ENCODE measurements around the gene MYBPHL. TPM values are rescaled to one million over a fixed set of nuclear protein-coding genes. Genes with fewer than 3 reads are reported as not detected.

The MYBPHL gene
- total and polyA plus RNA-seq, 2 donors (not counting 1 experiment from before 2014, with no cell fraction given): not detected

- Histone ChIP-seq H3K27ac (ENCODE audit: insufficient read depth, low read length) (no peak overlapping the region), H3K27me3 (ENCODE audit: control insufficient read depth, insufficient read depth, low read length) (peaks cover 2% of the 10 kb centered on the region), H3K4me1 (ENCODE audit: control insufficient read depth, extremely low read depth, insufficient read depth, low read length) (peaks cover 8% of the 10 kb centered on the region), H3K4me3 (replicated peaks in 1 of 4; ENCODE audit: control extremely low read depth in 1 of 4, insufficient read depth in 1 of 4, low read depth in 3 of 4, low read length in 4 of 4) (no peak overlapping the region), H2AFZ (ENCODE audit: low read length) (no peak overlapping the region), H3K4me2 (ENCODE audit: extremely low read depth, insufficient read depth, low read length) (no peak overlapping the region), H4K20me1 (ENCODE audit: control insufficient read depth, extremely low read depth, insufficient read depth, low read length) (no peaks in the 10 kb centered on the region), H3K9me3 (ENCODE audit: control insufficient read depth, insufficient read depth, low read depth, low read length) (no peaks in the 10 kb centered on the region), H3K79me2 (ENCODE audit: control insufficient read depth, insufficient read depth, low read length) (no peaks in the 10 kb centered on the region), H3K36me3 (ENCODE audit: control insufficient read depth, insufficient read depth, low read length) (no peaks in the 10 kb centered on the region), H3K9ac (ENCODE audit: insufficient read depth, low read length) (no peak overlapping the region)
- DNase-seq (ENCODE audit: low read depth in 2 of 2): no peak
- no peak for TF ChIP-seq EZH2 (IDR thresholded peaks at IDR 0.05; ENCODE audit: low read length, missing control alignments)
- no peak for TF ChIP-seq CTCF (conservative IDR thresholded peaks at IDR 0.05 in 1 of 2, IDR thresholded peaks at IDR 0.05 in 1 of 2; ENCODE audit: low read depth in 1 of 2, low read length in 2 of 2)
Measured at GRCh38 chr1:109246141-109246551, 60.7 kb downstream of the MYBPHL start.

DNA sequence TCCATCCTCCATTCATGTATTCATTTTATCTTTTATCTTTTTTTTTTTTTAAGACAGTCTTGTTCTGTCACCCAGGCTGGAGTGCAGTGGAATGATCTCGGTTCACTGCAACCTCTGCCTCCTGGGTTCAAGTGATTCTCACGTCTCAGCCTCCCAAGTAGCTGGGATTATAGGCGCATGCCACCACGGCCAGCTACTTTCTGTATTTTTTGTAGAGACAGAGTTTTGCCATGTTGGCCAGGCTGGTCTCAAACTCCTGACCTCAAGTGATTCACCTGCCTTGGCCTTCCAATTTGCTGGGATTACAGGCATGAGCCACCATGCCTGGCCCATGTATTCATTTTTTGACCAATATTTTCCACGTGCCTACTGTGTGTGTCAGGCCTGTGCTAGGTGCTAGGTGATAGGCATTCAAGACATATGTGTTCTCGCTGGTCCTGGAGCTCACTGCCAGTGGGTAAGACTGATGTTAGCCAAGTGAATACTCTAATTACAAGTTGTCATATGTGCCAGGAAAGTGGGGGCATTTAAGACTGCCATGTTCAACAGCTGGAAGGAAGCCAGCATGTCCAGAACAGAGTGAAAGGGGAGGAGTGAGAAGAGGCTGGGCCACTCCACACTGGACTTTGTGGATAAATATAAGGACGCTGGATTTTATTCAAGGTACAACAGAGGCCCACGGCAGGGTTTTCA lies 62.8 kb downstream of the MYBPHL start:
- Histone ChIP-seq H2AFZ (ENCODE audit: low read length) (no peak overlapping the region), H3K9me3 (ENCODE audit: control insufficient read depth, insufficient read depth, low read depth, low read length) (no peaks in the 10 kb centered on the region), H3K4me1 (ENCODE audit: control insufficient read depth, extremely low read depth, insufficient read depth, low read length) (peaks cover 18% of the 10 kb centered on the region), H3K79me2 (ENCODE audit: control insufficient read depth, insufficient read depth, low read length) (no peaks in the 10 kb centered on the region), H4K20me1 (ENCODE audit: control insufficient read depth, extremely low read depth, insufficient read depth, low read length) (no peaks in the 10 kb centered on the region), H3K9ac (ENCODE audit: insufficient read depth, low read length) (no peak overlapping the region), H3K4me3 (replicated peaks in 1 of 4; ENCODE audit: control extremely low read depth in 1 of 4, insufficient read depth in 1 of 4, low read depth in 3 of 4, low read length in 4 of 4) (no peak overlapping the region), H3K27me3 (ENCODE audit: control insufficient read depth, insufficient read depth, low read length) (peaks cover 2% of the 10 kb centered on the region), H3K36me3 (ENCODE audit: control insufficient read depth, insufficient read depth, low read length) (peaks cover 7% of the 10 kb centered on the region), H3K27ac (ENCODE audit: insufficient read depth, low read length) (no peak overlapping the region), H3K4me2 (ENCODE audit: extremely low read depth, insufficient read depth, low read length) (no peak overlapping the region)
- no peak for DNase-seq (ENCODE audit: low read depth in 2 of 2)
- TF ChIP-seq CTCF (conservative IDR thresholded peaks at IDR 0.05 in 1 of 2, IDR thresholded peaks at IDR 0.05 in 1 of 2; ENCODE audit: low read depth in 1 of 2, low read length in 2 of 2) (no peak), EZH2 (IDR thresholded peaks at IDR 0.05; ENCODE audit: low read length, missing control alignments) (no peak)

DNA sequence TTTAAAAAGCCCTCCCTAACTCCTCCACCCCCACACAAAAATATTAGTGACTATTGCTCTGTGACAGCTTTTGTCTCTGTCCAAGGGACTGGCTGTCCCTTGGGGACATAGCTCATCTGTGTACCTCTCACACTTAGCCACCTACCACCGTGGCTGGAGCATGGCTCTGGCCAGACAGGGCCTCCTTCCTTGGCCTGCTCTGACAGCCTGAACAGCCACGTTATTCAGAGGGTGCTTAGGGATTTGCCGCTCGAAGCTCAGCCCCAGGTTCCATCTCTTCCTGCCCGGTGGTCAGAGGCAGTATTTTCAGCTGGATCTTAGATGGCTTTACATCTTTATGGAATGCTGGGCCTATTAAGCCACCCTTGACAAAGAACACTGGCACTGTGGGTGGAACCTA lies 63.6 kb downstream of the MYBPHL start:
- Histone ChIP-seq H3K27ac (ENCODE audit: insufficient read depth, low read length) (no peak overlapping the region), H3K4me1 (ENCODE audit: control insufficient read depth, extremely low read depth, insufficient read depth, low read length) (peaks cover 18% of the 10 kb centered on the region), H3K9ac (ENCODE audit: insufficient read depth, low read length) (no peak overlapping the region), H3K9me3 (ENCODE audit: control insufficient read depth, insufficient read depth, low read depth, low read length) (no peaks in the 10 kb centered on the region), H3K4me2 (ENCODE audit: extremely low read depth, insufficient read depth, low read length) (no peak overlapping the region), H3K79me2 (ENCODE audit: control insufficient read depth, insufficient read depth, low read length) (no peaks in the 10 kb centered on the region), H3K27me3 (ENCODE audit: control insufficient read depth, insufficient read depth, low read length) (peaks cover 2% of the 10 kb centered on the region), H3K36me3 (ENCODE audit: control insufficient read depth, insufficient read depth, low read length) (peaks cover 10% of the 10 kb centered on the region), H4K20me1 (ENCODE audit: control insufficient read depth, extremely low read depth, insufficient read depth, low read length) (no peaks in the 10 kb centered on the region), H2AFZ (ENCODE audit: low read length) (no peak overlapping the region), H3K4me3 (replicated peaks in 1 of 4; ENCODE audit: control extremely low read depth in 1 of 4, insufficient read depth in 1 of 4, low read depth in 3 of 4, low read length in 4 of 4) (no peak overlapping the region)
- TF ChIP-seq EZH2 (IDR thresholded peaks at IDR 0.05; ENCODE audit: low read length, missing control alignments) (no peak), CTCF (conservative IDR thresholded peaks at IDR 0.05 in 1 of 2, IDR thresholded peaks at IDR 0.05 in 1 of 2; ENCODE audit: low read depth in 1 of 2, low read length in 2 of 2) (no peak)
- no peak for DNase-seq (ENCODE audit: low read depth in 2 of 2)
